Measurements from ENCODE around the gene PHACTR1.

GRCh38 chr6:13004601-13005000 is 288.0 kb downstream of the PHACTR1 start:
- TF ChIP-seq, protein P1, sequence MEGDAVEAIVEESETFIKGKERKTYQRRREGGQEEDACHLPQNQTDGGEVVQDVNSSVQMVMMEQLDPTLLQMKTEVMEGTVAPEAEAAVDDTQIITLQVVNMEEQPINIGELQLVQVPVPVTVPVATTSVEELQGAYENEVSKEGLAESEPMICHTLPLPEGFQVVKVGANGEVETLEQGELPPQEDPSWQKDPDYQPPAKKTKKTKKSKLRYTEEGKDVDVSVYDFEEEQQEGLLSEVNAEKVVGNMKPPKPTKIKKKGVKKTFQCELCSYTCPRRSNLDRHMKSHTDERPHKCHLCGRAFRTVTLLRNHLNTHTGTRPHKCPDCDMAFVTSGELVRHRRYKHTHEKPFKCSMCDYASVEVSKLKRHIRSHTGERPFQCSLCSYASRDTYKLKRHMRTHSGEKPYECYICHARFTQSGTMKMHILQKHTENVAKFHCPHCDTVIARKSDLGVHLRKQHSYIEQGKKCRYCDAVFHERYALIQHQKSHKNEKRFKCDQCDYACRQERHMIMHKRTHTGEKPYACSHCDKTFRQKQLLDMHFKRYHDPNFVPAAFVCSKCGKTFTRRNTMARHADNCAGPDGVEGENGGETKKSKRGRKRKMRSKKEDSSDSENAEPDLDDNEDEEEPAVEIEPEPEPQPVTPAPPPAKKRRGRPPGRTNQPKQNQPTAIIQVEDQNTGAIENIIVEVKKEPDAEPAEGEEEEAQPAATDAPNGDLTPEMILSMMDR (IDR thresholded peaks at IDR 0.05; ENCODE audit: low read depth, low read length, missing input control), result no peak
- TF ChIP-seq MAX (IDR thresholded peaks at IDR 0.05) (no peak), REST (IDR thresholded peaks at IDR 0.05) (no peak), RXRA (IDR thresholded peaks at IDR 0.05) (no peak), RAD21 (IDR thresholded peaks at IDR 0.05) (no peak), EGR1 (IDR thresholded peaks at IDR 0.05; ENCODE audit: low read depth in 2 of 2) (no peak), JUND (IDR thresholded peaks at IDR 0.05) (no peak), YY1 (IDR thresholded peaks at IDR 0.05) (no peak)
- TF ChIP-seq, protein P2, sequence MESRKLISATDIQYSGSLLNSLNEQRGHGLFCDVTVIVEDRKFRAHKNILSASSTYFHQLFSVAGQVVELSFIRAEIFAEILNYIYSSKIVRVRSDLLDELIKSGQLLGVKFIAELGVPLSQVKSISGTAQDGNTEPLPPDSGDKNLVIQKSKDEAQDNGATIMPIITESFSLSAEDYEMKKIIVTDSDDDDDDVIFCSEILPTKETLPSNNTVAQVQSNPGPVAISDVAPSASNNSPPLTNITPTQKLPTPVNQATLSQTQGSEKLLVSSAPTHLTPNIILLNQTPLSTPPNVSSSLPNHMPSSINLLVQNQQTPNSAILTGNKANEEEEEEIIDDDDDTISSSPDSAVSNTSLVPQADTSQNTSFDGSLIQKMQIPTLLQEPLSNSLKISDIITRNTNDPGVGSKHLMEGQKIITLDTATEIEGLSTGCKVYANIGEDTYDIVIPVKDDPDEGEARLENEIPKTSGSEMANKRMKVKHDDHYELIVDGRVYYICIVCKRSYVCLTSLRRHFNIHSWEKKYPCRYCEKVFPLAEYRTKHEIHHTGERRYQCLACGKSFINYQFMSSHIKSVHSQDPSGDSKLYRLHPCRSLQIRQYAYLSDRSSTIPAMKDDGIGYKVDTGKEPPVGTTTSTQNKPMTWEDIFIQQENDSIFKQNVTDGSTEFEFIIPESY (IDR thresholded peaks at IDR 0.05), result no peak

Data from liver (tissue), 3 donors.